Measurements from ENCODE around the gene MS4A2.
"Not testable (repeated sequence)": the region's sequence is repeated elsewhere in the genome, so short reads cannot be mapped to it uniquely, and the experiment has no call there.

MS4A2 gene

DNA sequence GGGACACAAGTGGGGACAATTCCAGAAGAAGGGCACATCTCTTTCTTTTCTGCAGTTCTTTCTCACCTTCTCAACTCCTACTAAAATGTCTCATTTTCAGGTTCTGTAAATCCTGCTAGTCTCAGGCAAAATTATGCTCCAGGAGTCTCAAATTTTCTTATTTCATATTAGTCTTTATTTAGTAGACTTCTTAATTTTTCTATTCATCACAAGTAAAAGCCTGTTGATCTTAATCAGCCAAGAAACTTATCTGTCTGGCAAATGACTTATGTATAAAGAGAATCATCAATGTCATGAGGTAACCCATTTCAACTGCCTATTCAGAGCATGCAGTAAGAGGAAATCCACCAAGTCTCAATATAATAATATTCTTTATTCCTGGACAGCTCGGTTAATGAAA lies at the start of gene MS4A2:
MS4A2 (plus strand) TSS at position 301 of the 400 bp plus-strand sequence. CDS start 102 bp downstream, outside the sequence.
- DNase-seq (ENCODE audit: low read depth, low spot score) = no peak

DNA sequence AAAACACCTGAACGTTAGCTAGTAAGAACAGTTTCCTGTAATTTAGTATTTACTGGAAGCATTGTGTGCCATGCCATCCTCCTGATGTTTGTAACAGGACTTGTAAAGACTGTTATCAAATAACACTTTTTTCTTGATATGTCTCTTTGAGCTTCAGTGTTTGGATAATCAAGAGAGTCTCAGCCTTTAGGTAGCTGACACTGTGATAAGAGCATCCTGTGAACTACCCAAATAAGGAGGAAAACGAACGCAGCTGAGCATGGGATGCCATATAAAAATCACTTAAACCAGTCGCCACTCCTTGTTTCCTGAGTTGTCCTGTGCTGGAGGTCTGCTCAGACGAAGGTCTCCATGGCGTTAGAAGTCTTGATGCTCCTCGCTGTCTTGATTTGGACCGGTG lies 48.4 kb upstream of the MS4A2 start, which contains the start of gene OOSP2:
OOSP2 (plus strand) TSS at position 301 of the 400 bp plus-strand sequence; CDS start at position 352, 51 bp downstream.
- DNase-seq (ENCODE audit: low read depth, low spot score) = no peak

DNA sequence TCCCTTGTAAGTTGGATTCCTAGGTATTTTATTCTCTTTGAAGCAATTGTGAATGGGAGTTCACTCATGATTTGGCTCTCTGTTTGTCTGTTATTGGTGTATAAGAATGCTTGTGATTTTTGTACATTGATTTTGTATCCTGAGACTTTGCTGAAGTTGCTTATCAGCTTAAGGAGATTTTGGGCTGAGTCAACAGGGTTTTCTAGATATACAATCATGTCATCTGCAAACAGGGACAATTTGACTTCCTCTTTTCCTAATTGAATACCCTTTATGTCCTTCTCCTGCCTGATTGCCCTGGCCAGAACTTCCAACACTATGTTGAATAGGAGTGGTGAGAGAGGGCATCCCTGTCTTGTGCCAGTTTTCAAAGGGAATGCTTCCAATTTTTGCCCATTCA lies 38.0 kb upstream of the MS4A2 start:
- DNase-seq (ENCODE audit: low read depth, low spot score) = not testable (repeated sequence)

DNA sequence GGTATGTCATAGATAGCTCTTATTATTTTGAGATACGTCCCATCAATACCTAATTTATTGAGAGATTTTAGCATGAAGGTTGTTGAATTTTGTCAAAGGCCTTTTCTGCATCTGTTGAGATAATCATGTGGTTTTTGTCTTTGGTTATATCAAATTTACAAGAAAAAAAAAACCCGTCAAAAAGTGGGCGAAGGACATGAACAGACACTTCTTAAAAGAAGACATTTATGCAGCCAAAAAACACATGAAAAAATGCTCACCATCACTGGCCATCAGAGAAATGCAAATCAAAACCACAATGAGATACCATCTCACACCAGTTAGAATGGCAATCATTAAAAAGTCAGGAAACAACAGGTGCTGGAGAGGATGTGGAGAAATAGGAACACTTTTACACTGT lies 37.6 kb upstream of the MS4A2 start:
- DNase-seq (ENCODE audit: low read depth, low spot score) = not testable (repeated sequence)

DNA sequence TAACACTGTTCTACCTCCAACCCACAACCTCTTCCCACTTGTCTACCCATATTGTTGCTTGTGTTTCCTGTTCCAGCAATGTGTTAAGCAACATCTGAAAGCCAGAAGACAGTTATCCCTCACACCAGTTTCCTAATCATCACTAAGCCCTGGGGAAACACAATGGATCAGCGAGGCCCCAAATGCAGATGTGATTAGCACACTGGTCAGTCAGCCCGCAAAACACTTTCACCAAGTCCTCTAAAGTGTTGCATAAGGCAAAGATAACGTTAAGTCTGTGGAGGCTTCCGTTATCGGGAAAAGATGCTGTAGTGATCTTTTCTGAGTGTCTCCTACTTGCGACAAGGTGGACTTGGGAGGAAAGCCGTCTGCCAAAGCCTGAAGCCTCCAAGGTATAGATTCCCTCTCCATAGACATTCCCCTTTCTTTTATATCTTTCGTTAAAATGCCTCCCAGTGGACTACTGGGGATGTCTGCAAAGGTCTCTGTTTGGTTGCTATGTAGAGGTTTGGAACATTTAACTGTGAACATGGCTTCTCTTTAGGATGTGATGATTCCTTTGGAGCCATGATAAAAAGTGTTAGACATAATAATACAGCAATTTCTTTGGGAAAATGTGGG lies 32.0 kb upstream of the MS4A2 start, which contains the start of gene MS4A3:
MS4A3 (plus strand) TSS at position 317 of the 621 bp plus-strand sequence. CDS start 4,496 bp downstream, outside the sequence.
- no peak for DNase-seq (ENCODE audit: low read depth, low spot score)

DNA sequence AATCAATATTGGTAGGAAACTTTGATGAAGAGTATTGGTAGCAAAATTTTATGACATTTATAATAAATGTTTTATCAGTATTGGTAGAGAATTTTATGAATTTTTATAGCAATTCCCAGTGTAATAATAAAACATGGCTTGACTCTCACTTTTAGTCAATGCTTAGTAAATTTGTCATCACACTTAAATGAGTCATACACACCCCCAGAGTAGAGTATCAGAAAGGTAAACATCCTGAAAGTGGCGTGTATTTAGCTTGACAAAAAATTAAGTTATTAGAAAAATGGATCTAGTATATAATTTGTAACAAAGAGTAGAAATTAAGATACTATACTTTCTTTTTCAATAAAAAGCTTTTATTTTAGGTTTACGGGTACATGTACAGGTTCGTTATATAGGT lies 29.4 kb upstream of the MS4A2 start:
- no peak for DNase-seq (ENCODE audit: low read depth, low spot score)

DNA sequence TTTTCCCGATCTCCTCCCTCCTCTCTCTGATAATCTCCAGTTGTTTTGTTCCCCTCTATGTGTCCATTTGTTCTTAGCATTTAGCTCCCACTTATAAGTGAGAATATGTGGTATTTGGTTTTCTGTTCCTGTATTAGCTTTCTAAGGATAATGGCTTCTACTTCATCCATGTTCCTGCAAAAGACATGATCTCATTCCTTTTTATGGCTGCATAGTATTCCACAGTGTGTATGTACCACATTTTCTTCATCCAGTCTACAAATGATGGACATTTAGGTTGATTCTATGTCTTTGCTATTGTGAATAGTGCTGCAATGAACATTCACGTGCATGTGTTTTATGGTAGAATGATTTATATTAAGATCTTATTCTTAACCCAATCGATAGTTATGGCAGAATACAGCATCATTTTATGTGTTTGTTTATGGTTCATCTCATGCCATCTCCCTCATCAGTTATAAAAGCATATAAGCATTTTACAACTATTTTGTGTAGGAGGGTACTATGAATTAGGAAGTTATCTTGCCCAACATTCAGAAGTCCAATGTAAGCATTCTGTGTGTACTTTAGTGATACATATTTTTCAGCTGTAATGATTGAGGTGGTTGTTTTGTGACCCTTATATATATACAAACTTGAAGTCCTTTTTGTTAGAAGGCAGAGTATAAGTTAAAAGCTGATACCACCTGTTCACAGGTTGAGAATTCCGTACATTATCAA lies 28.8 kb upstream of the MS4A2 start:
- no peak for DNase-seq (ENCODE audit: low read depth, low spot score)

DNA sequence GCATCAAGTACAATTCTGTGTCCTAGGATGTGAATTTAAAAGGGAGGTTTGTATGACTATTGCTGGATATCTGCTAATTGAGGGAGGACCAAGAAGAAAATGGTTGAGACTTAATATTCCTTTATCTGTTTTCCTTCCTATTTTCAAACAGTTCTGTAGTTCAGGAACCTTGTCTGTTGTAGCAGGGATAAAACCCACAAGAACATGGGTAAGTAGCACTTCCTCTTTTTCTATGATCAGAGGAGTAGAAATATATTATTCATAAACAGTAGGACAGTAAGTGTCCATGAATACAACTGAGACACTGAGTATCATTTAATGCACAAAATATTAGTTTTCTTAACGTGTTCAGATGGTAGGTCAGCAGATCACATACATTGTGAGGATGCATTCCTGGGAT lies 24.4 kb upstream of the MS4A2 start:
- DNase-seq (ENCODE audit: low read depth, low spot score) = no peak

DNA sequence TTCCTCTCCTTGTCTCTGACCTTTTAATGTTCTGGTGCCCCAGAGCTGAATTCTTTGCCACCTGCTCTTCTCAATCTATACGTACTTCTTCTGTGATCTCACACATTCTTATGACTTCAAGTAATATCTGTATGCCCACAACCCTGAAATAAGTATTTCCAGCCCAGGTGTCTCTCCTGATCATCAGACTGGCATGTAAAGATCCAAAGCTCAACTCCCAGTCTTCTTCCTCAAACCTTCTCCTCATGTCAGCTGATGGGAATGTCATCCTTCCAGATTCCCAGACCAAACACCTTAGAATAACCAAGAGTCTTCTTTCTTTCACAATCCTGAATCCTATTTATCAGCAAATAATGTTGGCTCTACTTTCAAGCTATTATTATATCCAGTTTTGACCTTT lies 22.7 kb upstream of the MS4A2 start:
- no peak for DNase-seq (ENCODE audit: low read depth, low spot score)

DNA sequence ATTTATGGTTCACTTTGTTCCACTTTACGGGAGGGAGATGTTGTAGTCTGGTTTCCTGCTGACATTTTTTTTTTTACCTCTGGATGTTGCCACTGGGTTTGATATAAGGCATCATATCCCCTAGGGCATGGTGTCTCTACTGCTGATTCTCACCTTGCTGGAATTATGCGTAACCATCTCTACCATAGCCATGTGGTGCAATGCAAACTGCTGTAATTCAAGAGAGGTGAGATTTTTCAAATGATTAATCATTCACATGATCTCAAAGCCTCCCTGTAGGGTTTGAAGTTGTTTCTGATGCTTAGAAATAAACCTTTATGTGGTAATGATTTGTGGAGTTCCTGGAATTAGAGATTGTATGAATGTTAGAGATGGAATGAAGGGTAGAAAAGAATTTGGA lies 19.0 kb upstream of the MS4A2 start:
- DNase-seq (ENCODE audit: low read depth, low spot score) = no peak

DNA sequence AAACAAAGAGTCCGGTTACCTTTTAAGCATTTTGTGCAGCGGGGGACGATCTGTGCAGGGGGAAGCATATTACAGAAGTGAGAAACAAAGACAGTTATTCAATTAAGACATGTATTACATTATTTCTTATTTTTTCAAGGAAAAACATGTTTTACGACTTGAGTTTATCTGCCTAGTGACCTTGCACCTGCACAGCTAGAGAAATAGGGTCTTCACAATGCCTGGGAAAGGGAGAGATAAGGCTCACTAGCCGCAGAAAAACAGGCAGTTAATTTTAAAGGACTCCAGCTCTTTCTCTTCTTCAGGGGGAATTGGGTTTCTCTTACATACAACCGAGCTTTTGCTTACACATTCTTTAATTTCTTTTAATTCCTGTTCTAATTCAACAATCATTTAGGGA lies 16.8 kb upstream of the MS4A2 start:
- not testable (repeated sequence) for DNase-seq (ENCODE audit: low read depth, low spot score)

DNA sequence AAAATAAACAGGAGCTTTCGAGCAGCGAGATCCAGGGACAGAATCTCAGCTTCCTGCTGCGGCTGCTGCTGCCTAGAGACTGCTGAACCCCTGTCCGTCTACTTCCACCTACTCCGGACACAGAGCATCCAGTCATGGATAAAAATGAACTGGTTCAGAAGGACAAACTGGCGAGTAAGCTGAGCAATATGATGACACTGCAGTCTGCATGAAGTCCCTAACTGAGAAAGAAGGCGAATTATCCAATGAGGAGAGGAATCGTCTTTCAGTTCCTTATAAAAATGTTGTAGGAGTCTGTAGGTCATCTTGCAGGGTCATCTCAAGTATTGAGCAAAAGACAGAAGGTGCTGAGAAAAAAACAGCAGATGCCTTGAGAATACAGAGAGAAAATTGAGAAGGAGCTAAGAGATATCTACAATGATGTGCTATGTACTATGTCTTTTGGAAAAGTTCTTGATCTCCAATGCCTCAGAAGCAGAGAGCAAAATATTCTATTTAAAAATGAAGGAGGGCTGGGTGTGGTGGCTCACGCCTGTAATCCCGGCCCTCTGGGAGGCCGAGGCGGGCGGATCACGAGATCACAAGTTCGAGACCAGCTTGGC lies 11.1 kb upstream of the MS4A2 start:
- DNase-seq (ENCODE audit: low read depth, low spot score) = no peak

DNA sequence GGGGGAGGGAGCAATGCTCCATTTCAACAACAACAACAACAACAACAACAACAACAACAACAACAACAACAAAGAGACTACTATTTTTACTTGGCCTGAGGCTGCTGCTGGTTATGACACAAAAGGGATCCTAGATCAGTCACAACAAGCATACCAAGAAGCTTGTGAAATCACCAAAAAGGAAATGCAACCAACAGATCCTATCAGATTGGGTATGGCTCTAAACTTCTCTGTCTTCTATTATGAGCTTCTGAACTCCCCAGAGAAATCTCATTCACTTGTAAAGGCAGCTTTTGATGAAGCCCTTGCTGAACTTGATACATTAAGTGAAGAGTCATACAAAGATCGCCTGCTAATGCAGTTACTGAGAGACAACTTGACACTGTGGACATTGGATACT lies 10.5 kb upstream of the MS4A2 start:
- no peak for DNase-seq (ENCODE audit: low read depth, low spot score)

DNA sequence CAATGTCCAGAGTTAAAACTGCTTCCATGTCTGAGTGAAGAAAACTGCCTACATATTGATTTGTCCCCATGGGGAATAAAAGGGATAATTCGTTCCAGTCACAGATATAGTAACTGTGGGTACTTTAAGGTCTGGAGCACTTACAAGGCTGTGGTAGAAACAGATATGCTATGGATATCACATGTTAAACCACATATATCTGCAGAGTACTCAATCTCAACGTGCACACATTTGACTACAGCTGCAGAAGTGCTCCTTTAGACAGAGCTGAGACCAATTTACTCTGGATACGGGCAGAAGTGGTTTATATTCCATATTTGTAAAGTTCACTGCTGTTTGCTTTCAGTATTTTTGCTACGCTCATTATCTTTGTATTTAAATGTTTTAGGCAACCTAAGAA lies 9.7 kb upstream of the MS4A2 start:
- DNase-seq (ENCODE audit: low read depth, low spot score) = no peak

DNA sequence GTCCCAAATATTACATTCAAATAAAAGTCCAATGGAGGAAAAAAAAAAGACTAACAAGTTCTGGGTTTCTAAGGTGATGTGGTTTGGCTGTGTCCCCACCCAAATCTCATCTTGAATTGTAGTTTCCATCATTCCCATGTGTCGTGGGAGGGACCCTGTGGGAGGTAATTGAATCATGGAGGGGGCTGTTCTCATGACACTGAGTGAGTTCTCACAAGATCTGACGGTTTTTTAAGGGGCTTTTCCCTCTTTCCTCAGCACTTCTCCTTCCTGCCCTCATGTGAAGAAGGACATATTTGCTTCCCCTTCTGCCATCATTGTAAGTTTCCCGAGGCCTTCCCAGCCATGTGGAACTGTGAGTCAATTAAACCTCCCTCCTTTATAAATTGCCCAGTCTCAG lies 7.9 kb upstream of the MS4A2 start:
- DNase-seq (ENCODE audit: low read depth, low spot score) = no peak

DNA sequence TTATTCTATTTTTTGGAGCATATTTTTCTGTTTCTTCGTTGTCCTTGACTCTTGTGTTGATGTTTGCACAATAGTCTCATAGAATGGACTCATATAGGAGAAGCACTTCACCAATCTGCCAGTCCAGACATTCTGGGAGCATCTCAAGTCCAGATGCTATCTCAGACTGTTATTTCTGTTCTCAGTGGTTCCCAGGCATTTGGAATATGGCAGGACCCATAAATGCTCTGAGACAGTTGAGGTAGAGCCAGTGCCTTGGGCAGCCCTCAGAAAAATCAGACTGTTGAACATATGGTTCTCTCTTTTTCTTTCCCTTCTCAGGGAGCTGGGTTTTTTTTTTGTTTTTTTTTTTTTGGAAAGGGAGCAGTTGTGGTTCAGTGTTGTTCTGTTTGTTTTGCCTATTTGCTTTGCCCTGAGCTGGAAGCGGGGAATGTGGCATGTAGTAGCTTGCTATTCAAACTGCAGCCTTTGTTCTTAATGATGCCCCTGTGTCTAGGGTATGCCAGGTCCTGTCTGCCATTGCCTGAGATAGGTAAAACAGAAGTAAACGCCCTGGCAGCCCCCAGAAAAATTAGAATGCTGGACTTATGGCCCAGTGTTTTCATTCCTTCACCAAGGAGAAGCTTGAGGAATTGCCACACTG lies 3.7 kb upstream of the MS4A2 start:
- no peak for DNase-seq (ENCODE audit: low read depth, low spot score)

DNA sequence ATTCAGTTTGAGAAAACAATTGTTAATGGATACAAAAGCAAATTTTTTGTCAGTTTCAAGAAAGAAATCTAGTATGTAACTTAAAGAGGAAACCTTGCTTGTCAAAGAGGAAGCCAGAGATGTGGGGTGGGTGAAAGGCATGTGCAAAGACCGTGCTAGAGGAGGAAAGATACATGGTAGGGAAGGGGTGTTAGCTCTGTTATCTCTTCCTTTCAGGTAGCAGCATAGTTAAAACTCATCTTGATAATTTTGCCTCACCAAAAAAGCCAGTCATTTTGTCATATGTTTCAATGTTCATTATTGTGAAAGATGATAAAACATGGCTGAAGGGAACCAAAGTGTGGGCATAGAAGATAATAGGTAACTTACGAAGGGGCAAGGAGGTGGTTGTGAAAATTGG lies 2.6 kb upstream of the MS4A2 start:
- DNase-seq (ENCODE audit: low read depth, low spot score) = no peak

DNA sequence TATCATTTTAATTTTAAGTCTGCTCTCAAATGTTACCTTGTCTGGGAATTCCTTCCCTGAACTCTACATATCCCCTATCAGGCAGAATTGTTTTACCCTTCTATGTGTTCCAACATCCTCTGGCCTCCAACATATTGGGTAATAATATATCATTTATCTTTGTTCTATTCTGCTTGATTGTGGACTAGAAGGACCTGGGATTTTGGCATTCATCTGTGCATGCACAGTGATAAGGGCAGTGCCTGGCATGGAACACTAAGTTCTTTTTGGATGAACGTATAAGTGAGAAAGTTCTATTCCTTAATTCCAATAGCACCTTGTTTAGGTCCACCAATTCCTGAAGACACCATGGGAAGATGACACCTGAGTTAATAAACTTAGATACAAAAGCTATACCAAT lies 1.2 kb upstream of the MS4A2 start:
- no peak for DNase-seq (ENCODE audit: low read depth, low spot score)

DNA sequence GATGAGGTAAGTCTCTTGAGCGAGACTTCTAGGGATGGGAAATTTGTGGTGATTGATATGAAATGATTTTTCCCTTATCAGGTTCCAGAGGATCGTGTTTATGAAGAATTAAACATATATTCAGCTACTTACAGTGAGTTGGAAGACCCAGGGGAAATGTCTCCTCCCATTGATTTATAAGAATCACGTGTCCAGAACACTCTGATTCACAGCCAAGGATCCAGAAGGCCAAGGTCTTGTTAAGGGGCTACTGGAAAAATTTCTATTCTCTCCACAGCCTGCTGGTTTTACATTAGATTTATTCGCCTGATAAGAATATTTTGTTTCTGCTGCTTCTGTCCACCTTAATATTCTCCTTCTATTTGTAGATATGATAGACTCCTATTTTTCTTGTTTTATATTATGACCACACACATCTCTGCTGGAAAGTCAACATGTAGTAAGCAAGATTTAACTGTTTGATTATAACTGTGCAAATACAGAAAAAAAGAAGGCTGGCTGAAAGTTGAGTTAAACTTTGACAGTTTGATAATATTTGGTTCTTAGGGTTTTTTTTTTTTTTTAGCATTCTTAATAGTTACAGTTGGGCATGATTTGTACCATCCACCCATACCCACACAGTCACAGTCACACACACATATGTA lies 7.1 kb downstream of the MS4A2 start:
- no peak for DNase-seq (ENCODE audit: low read depth, low spot score)

DNA sequence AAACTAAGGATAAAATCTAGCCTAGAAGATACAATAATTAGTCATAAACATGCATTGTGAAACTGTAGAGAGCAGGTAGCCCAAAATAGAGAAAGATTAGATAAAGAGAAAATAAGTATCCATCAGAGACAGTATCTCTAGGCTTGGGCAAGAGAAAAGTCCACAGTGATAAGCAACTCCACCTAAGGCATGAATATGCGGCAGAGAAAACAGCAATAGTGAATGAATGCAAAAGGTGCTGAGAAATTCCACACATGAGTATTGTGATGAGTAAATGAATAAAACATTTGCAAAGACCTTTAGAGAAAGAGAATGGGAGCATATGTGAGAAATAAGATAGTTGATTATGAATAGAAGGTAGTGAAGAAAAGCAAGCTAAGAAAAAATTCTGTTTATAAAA lies 8.7 kb downstream of the MS4A2 start:
- no peak for DNase-seq (ENCODE audit: low read depth, low spot score)

DNA sequence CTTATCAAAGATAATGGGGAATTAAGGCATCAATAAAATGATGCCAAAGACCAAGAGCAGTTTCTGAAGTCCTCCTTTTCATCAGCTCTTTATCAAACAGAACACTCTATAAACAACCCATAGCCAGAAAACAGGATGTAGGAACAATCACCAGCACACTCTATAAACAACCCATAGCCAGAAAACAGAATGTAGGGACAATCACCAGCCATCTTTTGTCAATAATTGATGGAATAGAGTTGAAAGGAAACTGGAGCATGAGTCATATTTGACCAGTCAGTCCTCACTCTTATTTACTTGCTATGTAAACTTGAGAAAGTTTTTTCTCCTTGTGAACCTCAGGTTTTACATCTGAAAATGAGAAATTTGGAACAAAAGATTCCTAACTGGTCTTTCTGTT lies 10.0 kb downstream of the MS4A2 start:
- DNase-seq (ENCODE audit: low read depth, low spot score) = no peak

DNA sequence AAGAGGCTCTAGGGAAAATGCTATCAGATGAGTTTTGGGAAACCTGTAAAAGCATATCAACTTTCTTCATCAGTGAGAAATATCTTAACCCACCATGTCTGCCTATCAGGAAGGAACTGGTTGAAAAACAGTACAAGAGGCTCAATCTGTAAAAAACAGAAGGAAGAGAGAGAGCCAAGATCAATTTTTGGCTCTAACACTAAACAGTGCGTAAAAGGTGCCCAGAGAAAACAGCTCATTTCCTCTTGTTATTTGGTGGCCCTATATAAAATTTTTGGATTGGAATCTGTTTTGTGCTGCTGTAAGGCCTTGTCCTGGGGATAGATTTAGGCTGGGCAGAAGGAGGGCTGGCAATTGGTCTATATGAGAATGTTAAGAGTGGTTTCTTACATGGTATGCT lies 12.1 kb downstream of the MS4A2 start:
- no peak for DNase-seq (ENCODE audit: low read depth, low spot score)
